B cell (primary cell): Measurements from ENCODE around the gene TUBB4A. TPM values are rescaled to one million over a fixed set of nuclear protein-coding genes. Genes with fewer than 3 reads are reported as not detected.

Experiments used
- ATAC-seq: fragments of 200-7000 bp; cut with Tn5 transposase; one replicate; pipeline ENCODE4 v1.10.0; 2021; ENCODE audit warnings: low read depth, mild to moderate bottlenecking, moderate number of reproducible peaks, moderate library complexity
- CTCF ChIA-PET: fragments of 350-600 bp; sonication (Branson Sonifier 250); formaldehyde crosslinking; loops from one replicate; lab custom pipeline; 2021; ENCODE audit warnings: antibody characterized with exemption, inconsistent platforms; lab: Charles Lee
- POLR2A ChIA-PET: fragments of 350-600 bp; sonication (Branson Sonifier 250); formaldehyde crosslinking; loops from one replicate; lab custom pipeline; 2021; ENCODE audit warnings: antibody characterized with exemption; lab: Charles Lee
- DNase-seq: peaks from one replicate; pipeline ENCODE4 v3.0.0; 2013
- H2AFZ ChIP-seq: 2 replicates; pipeline ENCODE4 v1.6.1; 2012; ENCODE audit warnings: mild to moderate bottlenecking, low read depth, low read length; ENCODE audit not compliant: insufficient read depth, poor library complexity, severe bottlenecking
- H3K27ac ChIP-seq, 2 donors: 1 replicate in 1 of 2; 2 replicates in 1 of 2; pipeline ENCODE4 v1.5.1; 2012 to 2013; ENCODE audit warnings: low read length in 2 of 2, mild to moderate bottlenecking in 2 of 2, moderate library complexity in 1 of 2
- H3K27me3 ChIP-seq, 4 experiments: fragments of 200-600 bp in 1 of 4; sonication (generic) in 1 of 4; replicated peaks in 1 of 4; 1 replicate in 2 of 4; 2 replicates in 2 of 4; pipeline versions ENCODE4 v1.6.1 to v1.7.0; 2013 to 2016; ENCODE audit warnings: low read length in 3 of 4, mild to moderate bottlenecking in 2 of 4, mixed read lengths in 1 of 4, moderate library complexity in 1 of 4; ENCODE audit not compliant: insufficient read depth in 4 of 4, control insufficient read depth in 3 of 4; ENCODE audit errors: control extremely low read depth in 1 of 4
- H3K36me3 ChIP-seq, 2 experiments: replicated peaks in 1 of 2; 1 replicate in 1 of 2; 2 replicates in 1 of 2; pipeline versions ENCODE4 v1.6.1 to v1.7.1; 2013; ENCODE audit warnings: low read length in 1 of 2; ENCODE audit not compliant: insufficient read depth in 2 of 2, control insufficient read depth in 1 of 2; ENCODE audit errors: control extremely low read depth in 1 of 2, extremely low read depth in 1 of 2
- H3K4me1 ChIP-seq, 2 donors: fragments of 200-600 bp in 1 of 2; sonication (generic) in 1 of 2; 1 replicate in 1 of 2; 2 replicates in 1 of 2; pipeline versions ENCODE4 v1.5.1 to v1.6.1; 2013 to 2017; ENCODE audit warnings: low read length in 2 of 2; ENCODE audit not compliant: control insufficient read depth in 2 of 2, insufficient read depth in 2 of 2
- H3K4me2 ChIP-seq: replicated peaks from 2 replicates; pipeline ENCODE3; 2012; ENCODE audit warnings: mild to moderate bottlenecking, low read depth, low read length; ENCODE audit not compliant: poor library complexity, severe bottlenecking
- H3K4me3 ChIP-seq, 5 experiments: fragments of 200-600 bp in 1 of 5; sonication (generic) in 1 of 5; 1 replicate in 3 of 5; 2 replicates in 2 of 5; pipeline versions ENCODE4 v1.5.1 to v1.7.0; 2011 to 2016; ENCODE audit warnings: low read length in 4 of 5, mild to moderate bottlenecking in 4 of 5, low read depth in 2 of 5, control low read depth in 1 of 5, moderate library complexity in 1 of 5; ENCODE audit not compliant: insufficient read depth in 1 of 5; ENCODE audit errors: control extremely low read depth in 1 of 5, extremely low read depth in 1 of 5
- H3K79me2 ChIP-seq: fragments of 200-600 bp; sonication (generic); one replicate; pipeline ENCODE4 v1.6.0; 2016; ENCODE audit warnings: low read length; ENCODE audit not compliant: control insufficient read depth, insufficient read depth
- H3K9ac ChIP-seq: fragments of 200-600 bp; sonication (generic); 2 replicates; pipeline ENCODE4 v1.6.1; 2017; ENCODE audit warnings: mild to moderate bottlenecking, low read length, moderate library complexity
- H3K9me3 ChIP-seq, 3 donors: one replicate each; pipeline versions ENCODE4 v1.6.1 to v1.7.1; 2013; ENCODE audit warnings: low read length in 2 of 3; ENCODE audit not compliant: control insufficient read depth in 2 of 3, insufficient read depth in 1 of 3; ENCODE audit errors: control extremely low read depth in 1 of 3
- H4K20me1 ChIP-seq: 2 replicates; pipeline ENCODE4 v1.6.0; 2012; ENCODE audit warnings: mild to moderate bottlenecking, low read length; ENCODE audit not compliant: insufficient read depth, control insufficient read depth, poor library complexity, severe bottlenecking
- H3K27ac Mint-ChIP-seq: one replicate; pipeline ENCODE4 v1.8.0; 2021; ENCODE audit warnings: mixed read lengths
- H3K27me3 Mint-ChIP-seq: one replicate; pipeline ENCODE4 v1.8.0; 2021; ENCODE audit warnings: mixed read lengths
- H3K4me1 Mint-ChIP-seq: one replicate; pipeline ENCODE4 v1.8.0; 2021; ENCODE audit warnings: mixed read lengths
- H3K4me3 Mint-ChIP-seq: one replicate; pipeline ENCODE4 v1.8.0; 2021; ENCODE audit warnings: mixed read lengths
- H3K9me3 Mint-ChIP-seq: one replicate; pipeline ENCODE4 v1.8.0; 2022; ENCODE audit warnings: mixed read lengths; ENCODE audit not compliant: insufficient read depth
- CTCF ChIP-seq: fragments of 200-600 bp; IDR thresholded peaks from one replicate; pipeline ENCODE4 v1.8.0; 2022; ENCODE audit warnings: antibody characterized with exemption, mild to moderate bottlenecking
- EZH2 ChIP-seq: IDR thresholded peaks from 2 replicates; pipeline ENCODE4 v1.6.1; 2012; ENCODE audit warnings: borderline replicate concordance, low read depth, mild to moderate bottlenecking, moderate library complexity, low read length; ENCODE audit not compliant: insufficient read depth, poor library complexity, severe bottlenecking
- WGBS: methylation state at CpG from one replicate; pipeline ENCODE4 v1.1.5; 2013; ENCODE audit warnings: missing lambda C conversion rate; ENCODE audit not compliant: insufficient coverage; 5-methylcytosine and 5-hydroxymethylcytosine counted together
- intact Hi-C: fragments of 100-400 bp; cut with micrococcal nuclease; formaldehyde crosslinking; loops from one replicate; pipeline ENCODE4 v1.10.0; 2022
- polyA plus RNA-seq: library from polyadenylated mRNA; depleted of rRNA; stranded (reverse); fragments of >200 nt; gene quantifications from 2 replicates; pipeline ENCODE4 v1.2.3, GENCODE V29; 2012
- total RNA-seq, 2 donors: library from RNA; stranded (reverse); fragments of 120-200 nt in 1 of 2; gene quantifications; 1 replicate in 1 of 2; 2 replicates in 1 of 2; pipeline versions ENCODE4 v1.2.3 to v1.2.4, GENCODE V29; 2013 to 2022

Gene TUBB4A
- total and polyA plus RNA-seq, 2 donors (not counting 1 experiment from before 2014, with no cell fraction given) = 3.9 to 21.9 TPM

GRCh38 chr19:6490134-6490533 lies 12.0 kb downstream of the TUBB4A start:
- Mint-ChIP-seq H3K4me1 (peaks cover 12% of the 10 kb centered on the region), H3K4me3 (peak overlapping the region; percentile 91), H3K27ac (peak overlapping the region; percentile 90), H3K27me3 (no peaks in the 10 kb centered on the region), H3K9me3 (peaks cover 2% of the 10 kb centered on the region)
- Histone ChIP-seq H2AFZ (peak overlapping the region; percentile 60), H3K27me3 (no peaks in the 10 kb centered on the region), H3K9ac (peak overlapping the region; percentile 55), H3K4me1 (peaks cover 0 to 12% of the 10 kb centered on the region in 2 donors), H3K79me2 (no peaks in the 10 kb centered on the region), H3K27ac (peak overlapping the region in 1 of 2 donors; percentile 16), H3K4me2 (peak overlapping the region; percentile 57), H3K4me3 (peak overlapping the region in 4 of 5 experiments; percentile 32 to 64 (median 43)), H4K20me1 (no peaks in the 10 kb centered on the region), H3K9me3 (peaks cover 0 to 4% (median 3%) of the 10 kb centered on the region in 3 donors), H3K36me3 (no peaks in the 10 kb centered on the region)
- CTCF ChIA-PET = interaction anchor here (1.0 to 2.1 kb wide), 4 partner anchors 8 to 22 kb away, joined by 3 to 6 read pairs (median 3); partner anchors contain the start of gene DENND1C
- intact Hi-C loops = no loop called here
- TF ChIP-seq CTCF = no peak
- TF ChIP-seq EZH2 = no peak
- DNase-seq = no peak
- POLR2A ChIA-PET = no interaction called here
- 71% methylated on average over 1 of the region's 2 CpGs for WGBS
- ATAC-seq = no peak

GRCh38 chr19:6489278-6490061 lies 12.6 kb downstream of the TUBB4A start:
- Mint-ChIP-seq H3K4me1 (peaks cover 12% of the 10 kb centered on the region), H3K27me3 (no peaks in the 10 kb centered on the region), H3K9me3 (peaks cover 2% of the 10 kb centered on the region), H3K27ac (peak overlapping the region; percentile 90), H3K4me3 (peak overlapping the region; percentile 91)
- TF ChIP-seq CTCF (no peak), EZH2 (no peak)
- intact Hi-C loops = no loop called here
- ATAC-seq (peak; percentile 93), DNase-seq (peak; percentile 54)
- H3K9ac ChIP-seq = peak overlapping the region; percentile 55
- peak overlapping the region in 4 of 5 experiments; percentile 32 to 64 (median 43) for H3K4me3 ChIP-seq
- ChIA-PET POLR2A (interaction anchor here (0.6 kb wide), 1 partner anchor 246 kb away, joined by 3 read pairs; no protein-coding TSS in a partner anchor), CTCF (interaction anchor here (1.0 to 1.1 kb wide), 2 partner anchors 10 to 21 kb away, joined by 3 read pairs; no protein-coding TSS in a partner anchor)
- H3K4me2 ChIP-seq = peak overlapping the region; percentile 57
- H3K9me3 ChIP-seq = peaks cover 0 to 4% (median 3%) of the 10 kb centered on the region in 3 donors
- peaks cover 0 to 12% of the 10 kb centered on the region in 2 donors for H3K4me1 ChIP-seq
- H2AFZ ChIP-seq = peak overlapping the region; percentile 60
- H4K20me1 ChIP-seq = no peaks in the 10 kb centered on the region
- H3K36me3 ChIP-seq = no peaks in the 10 kb centered on the region
- peak overlapping the region; percentile 11 to 16 for H3K27ac ChIP-seq
- H3K27me3 ChIP-seq = no peaks in the 10 kb centered on the region
- WGBS = 79% methylated on average over 4 of the region's 15 CpGs
- H3K79me2 ChIP-seq = no peaks in the 10 kb centered on the region
